K562 (cell line): ENCODE results near the gene DLGAP1. TPM values are rescaled to one million over a fixed set of nuclear protein-coding genes. Genes with fewer than 3 reads are reported as not detected.

Experiments
- CBX3 ChIP-seq, 2 experiments: IDR thresholded peaks; 1 replicate in 1 of 2; 2 replicates in 1 of 2; pipeline ENCODE4 v1.6.1; 2012; ENCODE audit warnings: inconsistent platforms in 2 of 2, low read length in 2 of 2, borderline replicate concordance in 1 of 2, control low read depth in 1 of 2
- CEBPB ChIP-seq: fragments of 450-650 bp; IDR thresholded peaks from 2 replicates; pipeline ENCODE4 v1.6.1; 2016; ENCODE audit warnings: missing genetic modification characterization, missing compliant biosample characterization
- CHD1 ChIP-seq: fragments of 200-600 bp; sonication (generic); IDR thresholded peaks from one replicate; pipeline ENCODE4 v1.6.1; 2012; ENCODE audit warnings: mild to moderate bottlenecking, moderate library complexity, low read length, inconsistent platforms
- CTBP1 ChIP-seq: fragments of 450-650 bp; IDR thresholded peaks from 2 replicates; pipeline ENCODE4 v1.6.1; 2016; ENCODE audit warnings: borderline replicate concordance
- EHMT2 ChIP-seq: fragments of 450-650 bp; IDR thresholded peaks from 2 replicates; pipeline ENCODE4 v1.6.1; 2018; ENCODE audit warnings: antibody characterized with exemption
- KLF1 ChIP-seq: fragments of 450-650 bp; IDR thresholded peaks from 2 replicates; pipeline ENCODE4 v1.6.1; 2016; ENCODE audit warnings: missing genetic modification characterization, missing compliant biosample characterization
- MECOM ChIP-seq: fragments of 250-450 bp; sonication (Bioruptor Pico); IDR thresholded peaks from 2 replicates; pipeline ENCODE4 v1.8.0; 2022; ENCODE audit warnings: inconsistent platforms
- NFRKB ChIP-seq: fragments of 450-650 bp; IDR thresholded peaks from 2 replicates; pipeline ENCODE4 v1.6.1; 2016; ENCODE audit warnings: low read depth
- POLR2A ChIP-seq: fragments of 450-650 bp; conservative IDR thresholded peaks from 2 replicates; pipeline ENCODE4 v1.6.1; 2016
- PRPF4 ChIP-seq: fragments of 200-400 bp; formaldehyde crosslinking; IDR thresholded peaks from one replicate; pipeline ENCODE4 v1.6.1; 2017; ENCODE audit warnings: low read length, low read depth, mild to moderate bottlenecking; ENCODE audit not compliant: insufficient read depth, poor library complexity, severe bottlenecking
- PYGO2 ChIP-seq: fragments of 450-650 bp; IDR thresholded peaks from 2 replicates; pipeline ENCODE4 v1.6.1; 2016; ENCODE audit warnings: mild to moderate bottlenecking, missing genetic modification characterization, moderate library complexity, missing compliant biosample characterization
- SMAD3 ChIP-seq: fragments of 450-650 bp; formaldehyde crosslinking; conservative IDR thresholded peaks from 2 replicates; pipeline ENCODE4 v1.4.0; 2020; ENCODE audit warnings: mild to moderate bottlenecking
- WHSC1 ChIP-seq: IDR thresholded peaks from one replicate; pipeline ENCODE4 v1.6.1; 2012; ENCODE audit warnings: low read length, control low read depth, inconsistent platforms
- ZNF121 ChIP-seq: sonication (generic); formaldehyde crosslinking; conservative IDR thresholded peaks from 2 replicates; pipeline ENCODE4 v1.8.0; 2022; ENCODE audit warnings: missing genetic modification reagents
- ZNF197 ChIP-seq: fragments of 200-800 bp; sonication (Bioruptor generic); IDR thresholded peaks from 2 replicates; pipeline ENCODE4 v1.6.1; 2016; ENCODE audit warnings: low read depth, missing genetic modification characterization, missing compliant biosample characterization
- ZNF408 ChIP-seq: fragments of 250-450 bp; sonication (Bioruptor Pico); IDR thresholded peaks from 2 replicates; pipeline ENCODE4 v1.4.0; 2020; ENCODE audit warnings: low read depth, mild to moderate bottlenecking, moderate library complexity
- polyA plus RNA-seq, 8 experiments: library from polyadenylated mRNA; depleted of rRNA in 4 of 8; stranded (reverse) in 5 of 8; unstranded in 3 of 8; fragments of >200 nt; fragmentation: Nextera tagmentation in 2 of 8; fragmentation: Illumina TruSeq in 1 of 8; extraction: Ambion mirVana in 2 of 8; extraction: Trizol in 1 of 8; gene quantifications; 2 replicates each; pipeline versions ENCODE4 v1.2.1 to v1.2.3, GENCODE V29; 2011 to 2014; ENCODE audit warnings: inconsistent platforms in 1 of 8, missing spikeins in 1 of 8
- total RNA-seq, 7 experiments: library from RNA; depleted of rRNA in 6 of 7; stranded (reverse); fragments of >200 nt in 6 of 7; fragmentation: Illumina TruSeq in 2 of 7; extraction: Trizol in 2 of 7; gene quantifications; 2 replicates each; pipeline versions ENCODE4 v1.2.1 to v1.2.3, GENCODE V29; 2011 to 2021; ENCODE audit warnings: low replicate concordance in 1 of 7
- TF ChIP-seq, protein P1 (sequence below): sonication (generic); formaldehyde crosslinking; IDR thresholded peaks from 2 replicates; pipeline ENCODE4 v1.8.1; 2023; ENCODE audit warnings: mild to moderate bottlenecking, missing genetic modification reagents, moderate library complexity
- TF ChIP-seq, protein P2 (sequence below): fragments of 450-650 bp; IDR thresholded peaks from 2 replicates; pipeline ENCODE4 v1.7.1; 2018; ENCODE audit warnings: mild to moderate bottlenecking, low read depth; ENCODE audit not compliant: partially characterized antibody
- TF ChIP-seq, protein P3 (sequence below), 3 experiments: IDR thresholded peaks in 2 of 3; conservative IDR thresholded peaks in 1 of 3; 2 replicates each; pipeline ENCODE4 v1.5.1; 2011 to 2012; ENCODE audit warnings: low read length in 3 of 3, mild to moderate bottlenecking in 3 of 3, control low read depth in 2 of 3, improper control_type of control experiment in 1 of 3, inconsistent platforms in 1 of 3, low read depth in 1 of 3, mixed read lengths in 1 of 3, moderate library complexity in 1 of 3; ENCODE audit not compliant: insufficient read depth in 2 of 3
- TF ChIP-seq, protein P4 (sequence below): fragments of 150-350 bp; conservative IDR thresholded peaks from 2 replicates; pipeline ENCODE4 v1.6.1; 2014; ENCODE audit warnings: low read length

The DLGAP1 gene
- total and polyA plus RNA-seq, 9 of the 15 experiments (the other 6 are each of a cell fraction or from before 2014, with no cell fraction given): 0.04 to 0.22 (median 0.08) TPM

DNA sequence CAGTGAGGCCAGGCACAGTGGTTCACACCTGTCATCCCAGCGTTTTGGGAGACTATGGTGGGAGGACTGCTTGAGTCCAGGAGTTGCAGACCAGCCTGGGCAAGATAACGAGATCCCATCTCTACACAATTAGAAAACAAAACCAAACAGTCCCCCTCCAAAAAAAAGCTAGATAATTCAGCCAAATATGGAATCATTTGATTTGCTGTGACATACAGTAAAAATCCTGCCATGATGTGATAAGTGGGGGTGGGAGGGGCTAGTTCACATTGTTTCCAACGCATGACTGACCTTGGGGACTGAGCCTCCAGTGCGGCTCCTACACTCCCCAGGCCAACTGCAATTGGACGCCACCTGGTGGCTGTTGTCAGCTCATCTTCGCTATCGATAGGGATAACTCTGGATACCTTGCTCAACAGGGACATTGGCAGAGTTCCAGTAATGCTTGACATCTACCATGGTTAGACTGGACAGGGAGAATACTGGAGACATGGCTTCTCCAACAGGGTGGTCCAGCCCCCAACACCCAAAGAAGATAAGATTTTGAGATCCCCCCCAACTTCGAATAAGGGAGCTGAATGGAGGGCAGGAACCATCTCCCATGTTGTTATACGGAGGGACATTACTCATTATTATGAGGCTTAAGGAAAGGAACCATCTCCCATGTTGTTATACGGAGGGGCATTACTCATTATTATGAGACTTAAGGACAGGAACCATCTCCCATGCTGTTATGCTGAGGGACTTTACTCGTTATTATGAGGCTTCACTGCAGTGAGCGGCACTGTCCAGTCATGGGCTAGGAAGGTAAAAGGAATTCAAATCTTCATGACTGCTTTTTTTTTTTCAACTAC is 869.2 kb downstream of the DLGAP1 start (continued):
- TF ChIP-seq, protein P1, sequence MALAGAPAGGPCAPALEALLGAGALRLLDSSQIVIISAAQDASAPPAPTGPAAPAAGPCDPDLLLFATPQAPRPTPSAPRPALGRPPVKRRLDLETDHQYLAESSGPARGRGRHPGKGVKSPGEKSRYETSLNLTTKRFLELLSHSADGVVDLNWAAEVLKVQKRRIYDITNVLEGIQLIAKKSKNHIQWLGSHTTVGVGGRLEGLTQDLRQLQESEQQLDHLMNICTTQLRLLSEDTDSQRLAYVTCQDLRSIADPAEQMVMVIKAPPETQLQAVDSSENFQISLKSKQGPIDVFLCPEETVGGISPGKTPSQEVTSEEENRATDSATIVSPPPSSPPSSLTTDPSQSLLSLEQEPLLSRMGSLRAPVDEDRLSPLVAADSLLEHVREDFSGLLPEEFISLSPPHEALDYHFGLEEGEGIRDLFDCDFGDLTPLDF (CRISPR knock-in tag): no peak
- TF ChIP-seq ZNF408 (CRISPR knock-in tag): no peak
- TF ChIP-seq, protein P2, sequence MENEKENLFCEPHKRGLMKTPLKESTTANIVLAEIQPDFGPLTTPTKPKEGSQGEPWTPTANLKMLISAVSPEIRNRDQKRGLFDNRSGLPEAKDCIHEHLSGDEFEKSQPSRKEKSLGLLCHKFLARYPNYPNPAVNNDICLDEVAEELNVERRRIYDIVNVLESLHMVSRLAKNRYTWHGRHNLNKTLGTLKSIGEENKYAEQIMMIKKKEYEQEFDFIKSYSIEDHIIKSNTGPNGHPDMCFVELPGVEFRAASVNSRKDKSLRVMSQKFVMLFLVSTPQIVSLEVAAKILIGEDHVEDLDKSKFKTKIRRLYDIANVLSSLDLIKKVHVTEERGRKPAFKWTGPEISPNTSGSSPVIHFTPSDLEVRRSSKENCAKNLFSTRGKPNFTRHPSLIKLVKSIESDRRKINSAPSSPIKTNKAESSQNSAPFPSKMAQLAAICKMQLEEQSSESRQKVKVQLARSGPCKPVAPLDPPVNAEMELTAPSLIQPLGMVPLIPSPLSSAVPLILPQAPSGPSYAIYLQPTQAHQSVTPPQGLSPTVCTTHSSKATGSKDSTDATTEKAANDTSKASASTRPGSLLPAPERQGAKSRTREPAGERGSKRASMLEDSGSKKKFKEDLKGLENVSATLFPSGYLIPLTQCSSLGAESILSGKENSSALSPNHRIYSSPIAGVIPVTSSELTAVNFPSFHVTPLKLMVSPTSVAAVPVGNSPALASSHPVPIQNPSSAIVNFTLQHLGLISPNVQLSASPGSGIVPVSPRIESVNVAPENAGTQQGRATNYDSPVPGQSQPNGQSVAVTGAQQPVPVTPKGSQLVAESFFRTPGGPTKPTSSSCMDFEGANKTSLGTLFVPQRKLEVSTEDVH: no peak
- peak; percentile 32; the same call in 1 of the 2 replicates for TF ChIP-seq MECOM (CRISPR knock-in tag)
- TF ChIP-seq NFRKB: no peak
- TF ChIP-seq CBX3 (IDR thresholded peaks at IDR 0.05; ENCODE audit: borderline replicate concordance in 1 of 2, low read length in 2 of 2): peak in 1 of 2 experiments; percentile 88; a peak in 2 of 3 replicates
- no peak for TF ChIP-seq WHSC1
- TF ChIP-seq CEBPB (tag): peak; percentile 93
- TF ChIP-seq ZNF197 (CRISPR knock-in tag): no peak; the same call in 1 of the 2 replicates
- TF ChIP-seq POLR2A: no peak
- TF ChIP-seq, protein P3, sequence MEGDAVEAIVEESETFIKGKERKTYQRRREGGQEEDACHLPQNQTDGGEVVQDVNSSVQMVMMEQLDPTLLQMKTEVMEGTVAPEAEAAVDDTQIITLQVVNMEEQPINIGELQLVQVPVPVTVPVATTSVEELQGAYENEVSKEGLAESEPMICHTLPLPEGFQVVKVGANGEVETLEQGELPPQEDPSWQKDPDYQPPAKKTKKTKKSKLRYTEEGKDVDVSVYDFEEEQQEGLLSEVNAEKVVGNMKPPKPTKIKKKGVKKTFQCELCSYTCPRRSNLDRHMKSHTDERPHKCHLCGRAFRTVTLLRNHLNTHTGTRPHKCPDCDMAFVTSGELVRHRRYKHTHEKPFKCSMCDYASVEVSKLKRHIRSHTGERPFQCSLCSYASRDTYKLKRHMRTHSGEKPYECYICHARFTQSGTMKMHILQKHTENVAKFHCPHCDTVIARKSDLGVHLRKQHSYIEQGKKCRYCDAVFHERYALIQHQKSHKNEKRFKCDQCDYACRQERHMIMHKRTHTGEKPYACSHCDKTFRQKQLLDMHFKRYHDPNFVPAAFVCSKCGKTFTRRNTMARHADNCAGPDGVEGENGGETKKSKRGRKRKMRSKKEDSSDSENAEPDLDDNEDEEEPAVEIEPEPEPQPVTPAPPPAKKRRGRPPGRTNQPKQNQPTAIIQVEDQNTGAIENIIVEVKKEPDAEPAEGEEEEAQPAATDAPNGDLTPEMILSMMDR (IDR thresholded peaks at IDR 0.05 in 2 of 3, conservative IDR thresholded peaks at IDR 0.05 in 1 of 3; ENCODE audit: insufficient read depth in 2 of 3, low read depth in 1 of 3, low read length in 3 of 3): peak; percentile 94 to 98 (median 98)
- peak; percentile 96 for TF ChIP-seq CTBP1
- peak; percentile 78; the same call in 1 of the 2 replicates for TF ChIP-seq EHMT2
- no peak for TF ChIP-seq PRPF4
- TF ChIP-seq KLF1 (tag): no peak
- no peak for TF ChIP-seq PYGO2 (tag)
- TF ChIP-seq SMAD3 (CRISPR knock-in tag): no peak
- TF ChIP-seq ZNF121 (CRISPR knock-in tag): peak; percentile 55; the same call in 1 of the 2 replicates
- TF ChIP-seq CHD1: no peak
- TF ChIP-seq, protein P4, sequence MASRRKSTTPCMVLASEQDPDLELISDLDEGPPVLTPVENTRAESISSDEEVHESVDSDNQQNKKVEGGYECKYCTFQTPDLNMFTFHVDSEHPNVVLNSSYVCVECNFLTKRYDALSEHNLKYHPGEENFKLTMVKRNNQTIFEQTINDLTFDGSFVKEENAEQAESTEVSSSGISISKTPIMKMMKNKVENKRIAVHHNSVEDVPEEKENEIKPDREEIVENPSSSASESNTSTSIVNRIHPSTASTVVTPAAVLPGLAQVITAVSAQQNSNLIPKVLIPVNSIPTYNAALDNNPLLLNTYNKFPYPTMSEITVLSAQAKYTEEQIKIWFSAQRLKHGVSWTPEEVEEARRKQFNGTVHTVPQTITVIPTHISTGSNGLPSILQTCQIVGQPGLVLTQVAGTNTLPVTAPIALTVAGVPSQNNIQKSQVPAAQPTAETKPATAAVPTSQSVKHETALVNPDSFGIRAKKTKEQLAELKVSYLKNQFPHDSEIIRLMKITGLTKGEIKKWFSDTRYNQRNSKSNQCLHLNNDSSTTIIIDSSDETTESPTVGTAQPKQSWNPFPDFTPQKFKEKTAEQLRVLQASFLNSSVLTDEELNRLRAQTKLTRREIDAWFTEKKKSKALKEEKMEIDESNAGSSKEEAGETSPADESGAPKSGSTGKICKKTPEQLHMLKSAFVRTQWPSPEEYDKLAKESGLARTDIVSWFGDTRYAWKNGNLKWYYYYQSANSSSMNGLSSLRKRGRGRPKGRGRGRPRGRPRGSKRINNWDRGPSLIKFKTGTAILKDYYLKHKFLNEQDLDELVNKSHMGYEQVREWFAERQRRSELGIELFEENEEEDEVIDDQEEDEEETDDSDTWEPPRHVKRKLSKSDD: 0 out of 2 replicates have a peak, but pooled peaks have one; percentile 6
